GM12878 (cell line): ENCODE data around the gene THADA. TPM values are rescaled to one million over a fixed set of nuclear protein-coding genes. Genes with fewer than 3 reads are reported as not detected.

Experiments used
- ATAC-seq: fragments of 200-7000 bp; cut with Tn5 transposase; 3 replicates; pipeline ENCODE4 v1.9.1; 2020; ENCODE audit warnings: mild to moderate bottlenecking, moderate library complexity
- BruUV-seq: library from RNA; stranded (reverse); fragments of 400-500 nt; replicated peaks from 2 replicates; lab custom pipeline; 2021; lab: Mats Ljungman, UMichigan
- CTCF ChIA-PET: fragments of 300-600 bp; sonication (Branson Sonifier 250); formaldehyde crosslinking; extraction: SDS; loops from one replicate; lab custom pipeline; 2021; ENCODE audit warnings: inconsistent platforms; lab: Yijun Ruan, JAX
- POLR2A ChIA-PET: fragments of 350-600 bp; formaldehyde crosslinking; extraction: SDS; loops from one replicate; lab custom pipeline; 2021; ENCODE audit warnings: inconsistent platforms; lab: Charles Lee
- RAD21 ChIA-PET: fragments of 300-600 bp; sonication (Branson Sonifier 250); formaldehyde crosslinking; loops from one replicate; lab custom pipeline; 2023; ENCODE audit warnings: antibody characterized with exemption; ENCODE audit not compliant: unreplicated experiment; lab: Charles Lee
- SMC1A ChIA-PET: fragments of 300-600 bp; sonication (Branson Sonifier 250); formaldehyde crosslinking; loops from one replicate; lab custom pipeline; 2023; ENCODE audit not compliant: unreplicated experiment, uncharacterized antibody; lab: Charles Lee
- DNase-seq: peaks from one replicate; pipeline ENCODE4 v3.0.0-alpha.2; 2011; ENCODE audit warnings: low read depth, low spot score
- FAIRE-seq: peaks from 3 replicates; lab custom pipeline; 2011; peaks lifted over from hg19 to GRCh38; lab: Jason Lieb, UNC
- H2AFZ ChIP-seq: 2 replicates; pipeline ENCODE4 v1.6.0; 2011; ENCODE audit warnings: low read depth, low read length, control low read depth; ENCODE audit not compliant: control insufficient read depth
- H3K27ac ChIP-seq: 2 replicates; pipeline ENCODE4 v1.5.1; 2011; ENCODE audit warnings: control low read depth; ENCODE audit not compliant: control insufficient read depth, insufficient read depth
- H3K27me3 ChIP-seq, 2 experiments: replicated peaks in 1 of 2; 2 replicates each; pipeline versions ENCODE4 v1.6.0 to v1.6.1; 2011; ENCODE audit warnings: low read length in 1 of 2; ENCODE audit not compliant: control insufficient read depth in 2 of 2, insufficient read depth in 2 of 2
- H3K36me3 ChIP-seq, 2 experiments: 2 replicates each; pipeline ENCODE4 v1.5.1; 2011; ENCODE audit warnings: low read length in 1 of 2; ENCODE audit not compliant: control insufficient read depth in 2 of 2, insufficient read depth in 2 of 2
- H3K4me1 ChIP-seq: 2 replicates; pipeline ENCODE4 v1.6.1; 2011; ENCODE audit warnings: mild to moderate bottlenecking, low read length, moderate library complexity, mixed read lengths; ENCODE audit not compliant: control insufficient read depth, insufficient read depth
- H3K4me2 ChIP-seq: 2 replicates; pipeline ENCODE4 v1.6.0; 2011; ENCODE audit warnings: control low read depth; ENCODE audit not compliant: control insufficient read depth, insufficient read depth
- H3K4me3 ChIP-seq: fragments of 200-600 bp; sonication (generic); 2 replicates; pipeline ENCODE4 v1.5.1; 2016
- H3K79me2 ChIP-seq: 2 replicates; pipeline ENCODE4 v1.6.0; 2011; ENCODE audit warnings: low read length; ENCODE audit not compliant: control insufficient read depth, insufficient read depth
- H3K9ac ChIP-seq: 2 replicates; pipeline ENCODE4 v1.8.0; 2011; ENCODE audit warnings: low read length, control low read depth, mixed read lengths; ENCODE audit not compliant: control insufficient read depth, insufficient read depth
- H3K9me3 ChIP-seq: replicated peaks from 3 replicates; pipeline ENCODE4 v1.5.1; 2011; ENCODE audit warnings: mild to moderate bottlenecking, low read length; ENCODE audit not compliant: control insufficient read depth, insufficient read depth
- H4K20me1 ChIP-seq: 2 replicates; pipeline ENCODE4 v1.6.0; 2011; ENCODE audit not compliant: control insufficient read depth, insufficient read depth
- CHD4 ChIP-seq: fragments of 200-600 bp; sonication (generic); IDR thresholded peaks from 2 replicates; pipeline ENCODE4 v1.6.1; 2016; ENCODE audit warnings: mild to moderate bottlenecking
- FOXM1 ChIP-seq: IDR thresholded peaks from 2 replicates; pipeline ENCODE4 v1.6.1; 2012; ENCODE audit warnings: low read depth, mild to moderate bottlenecking, inconsistent platforms, low read length, moderate library complexity
- HCFC1 ChIP-seq: fragments of 150-350 bp; IDR thresholded peaks from 2 replicates; pipeline ENCODE4 v1.6.1; 2014; ENCODE audit warnings: low read length
- HDGF ChIP-seq: fragments of 450-650 bp; IDR thresholded peaks from 2 replicates; pipeline ENCODE4 v1.6.1; 2016; ENCODE audit warnings: antibody characterized with exemption
- IKZF1 ChIP-seq: fragments of 450-650 bp; conservative IDR thresholded peaks from 2 replicates; pipeline ENCODE4 v1.6.1; 2017; ENCODE audit warnings: antibody characterized with exemption, mild to moderate bottlenecking
- IRF4 ChIP-seq: IDR thresholded peaks from 2 replicates; pipeline ENCODE4 v1.6.1; 2011; ENCODE audit warnings: low read depth, low read length
- NBN ChIP-seq: fragments of 450-650 bp; IDR thresholded peaks from 2 replicates; pipeline ENCODE4 v1.6.1; 2016
- PAX5 ChIP-seq: IDR thresholded peaks from 2 replicates; pipeline ENCODE4 v1.6.1; 2011; ENCODE audit warnings: low read depth, low read length, borderline replicate concordance
- PAX8 ChIP-seq: fragments of 450-650 bp; IDR thresholded peaks from 2 replicates; pipeline ENCODE4 v1.6.1; 2017; ENCODE audit warnings: mild to moderate bottlenecking, moderate library complexity
- POU2F2 ChIP-seq: IDR thresholded peaks from 3 replicates; pipeline ENCODE4 v1.6.1; 2011; ENCODE audit warnings: low read depth, mild to moderate bottlenecking, low read length, borderline replicate concordance
- RAD51 ChIP-seq: fragments of 450-650 bp; IDR thresholded peaks from 2 replicates; pipeline ENCODE4 v1.6.1; 2016; ENCODE audit warnings: moderate library complexity, mild to moderate bottlenecking, inconsistent platforms
- SMC3 ChIP-seq: IDR thresholded peaks from 2 replicates; pipeline ENCODE4 v1.6.1; 2011; ENCODE audit warnings: low read length, improper control_type of control experiment, borderline replicate concordance
- SPI1 ChIP-seq: IDR thresholded peaks from 2 replicates; pipeline ENCODE4 v1.6.1; 2011; ENCODE audit warnings: low read depth, mild to moderate bottlenecking, low read length, moderate library complexity, borderline replicate concordance; ENCODE audit not compliant: insufficient read depth
- STAT1 ChIP-seq: fragments of 450-650 bp; conservative IDR thresholded peaks from 2 replicates; pipeline ENCODE4 v1.6.1; 2014; ENCODE audit warnings: antibody characterized with exemption, mild to moderate bottlenecking
- STAT3 ChIP-seq: IDR thresholded peaks from 2 replicates; pipeline ENCODE4 v1.6.1; 2011; ENCODE audit warnings: low read depth, low read length, improper control_type of control experiment
- ZNF217 ChIP-seq: fragments of 450-650 bp; IDR thresholded peaks from 2 replicates; pipeline ENCODE4 v1.6.1; 2017; ENCODE audit warnings: antibody characterized with exemption, mild to moderate bottlenecking
- WGBS: methylation state at CpG from one replicate; pipeline ENCODE4 v1.1.6; 2016; ENCODE audit warnings: low lambda C conversion rate; ENCODE audit not compliant: insufficient replicate concordance, insufficient coverage; ENCODE audit errors: missing lambda C conversion rate; 5-methylcytosine and 5-hydroxymethylcytosine counted together
- in situ Hi-C: fragments of 300-500 bp; cut with MboI; formaldehyde crosslinking; loops from 9 replicates; pipeline ENCODE4 v1.14.3; 2018; ENCODE audit warnings: mixed read lengths
- intact Hi-C: fragments of 100-400 bp; cut with micrococcal nuclease; formaldehyde crosslinking; loops from one replicate; pipeline ENCODE4 v1.14.2; 2022; ENCODE audit not compliant: unreplicated experiment
- polyA plus RNA-seq, 11 experiments: library from polyadenylated mRNA; depleted of rRNA in 4 of 11; unstranded in 6 of 11; stranded (reverse) in 5 of 11; fragments of >200 nt; fragmentation: Nextera tagmentation in 4 of 11; fragmentation: Illumina TruSeq in 1 of 11; extraction: Ambion mirVana in 4 of 11; extraction: Trizol in 1 of 11; gene quantifications; 1 replicate in 1 of 11; 2 replicates in 10 of 11; pipeline versions ENCODE4 v1.2.1 to v1.2.3, GENCODE V29; 2011 to 2016; ENCODE audit warnings: inconsistent platforms in 2 of 11, missing spikeins in 2 of 11, low read depth in 1 of 11
- total RNA-seq, 4 experiments: library from RNA; depleted of rRNA in 3 of 4; stranded (reverse); fragments of >200 nt in 3 of 4; fragmentation: Illumina TruSeq in 1 of 4; extraction: Trizol in 1 of 4; gene quantifications; 2 replicates each; pipeline versions ENCODE4 v1.2.1 to v1.2.3, GENCODE V29; 2013 to 2021
- TF ChIP-seq, protein P1 (sequence below): fragments of 450-650 bp; IDR thresholded peaks from 2 replicates; pipeline ENCODE4 v1.6.1; 2018; ENCODE audit warnings: mild to moderate bottlenecking, low read depth, moderate library complexity; ENCODE audit not compliant: partially characterized antibody
- TF ChIP-seq, protein P2 (sequence below): fragments of 450-650 bp; IDR thresholded peaks from 2 replicates; pipeline ENCODE4 v1.6.1; 2017; ENCODE audit warnings: mild to moderate bottlenecking
- TF ChIP-seq, protein P3 (sequence below): fragments of 450-650 bp; IDR thresholded peaks from 2 replicates; pipeline ENCODE4 v1.6.1; 2016; ENCODE audit warnings: mild to moderate bottlenecking

THADA gene
- total and polyA plus RNA-seq, 10 of the 15 experiments (the other 5 are each of a cell fraction or from before 2014, with no cell fraction given): 14.6 to 33.2 (median 23.2) TPM

DNA sequence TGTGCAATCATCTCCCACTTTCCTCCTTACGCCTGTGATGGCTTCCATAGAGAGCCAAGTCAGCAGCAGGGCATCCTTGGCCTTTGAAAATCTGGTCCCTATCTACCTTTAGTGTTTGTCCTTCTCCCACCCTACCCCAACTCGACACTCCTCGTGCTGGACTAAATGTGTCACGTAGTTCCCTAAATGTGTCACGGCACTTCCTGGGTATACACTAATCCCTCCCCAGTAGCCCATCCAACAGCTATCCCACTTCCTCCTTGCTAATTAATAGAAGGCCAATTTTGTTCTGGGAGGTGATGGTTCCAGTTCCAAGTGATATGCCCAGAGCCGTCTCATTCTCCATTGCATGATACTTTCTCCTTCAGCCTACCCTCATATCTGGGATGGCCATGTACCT lies 332.9 kb downstream of the THADA start:
- no peaks in the 10 kb centered on the region for H3K4me1 ChIP-seq
- H4K20me1 ChIP-seq: no peaks in the 10 kb centered on the region
- RAD21 ChIA-PET: interaction anchor here (0.6 kb wide), 1 partner anchor 290 kb away, joined by 3 read pairs; no protein-coding TSS in a partner anchor
- POLR2A ChIA-PET: no interaction called here
- no peak for TF ChIP-seq HCFC1
- TF ChIP-seq, protein P1, sequence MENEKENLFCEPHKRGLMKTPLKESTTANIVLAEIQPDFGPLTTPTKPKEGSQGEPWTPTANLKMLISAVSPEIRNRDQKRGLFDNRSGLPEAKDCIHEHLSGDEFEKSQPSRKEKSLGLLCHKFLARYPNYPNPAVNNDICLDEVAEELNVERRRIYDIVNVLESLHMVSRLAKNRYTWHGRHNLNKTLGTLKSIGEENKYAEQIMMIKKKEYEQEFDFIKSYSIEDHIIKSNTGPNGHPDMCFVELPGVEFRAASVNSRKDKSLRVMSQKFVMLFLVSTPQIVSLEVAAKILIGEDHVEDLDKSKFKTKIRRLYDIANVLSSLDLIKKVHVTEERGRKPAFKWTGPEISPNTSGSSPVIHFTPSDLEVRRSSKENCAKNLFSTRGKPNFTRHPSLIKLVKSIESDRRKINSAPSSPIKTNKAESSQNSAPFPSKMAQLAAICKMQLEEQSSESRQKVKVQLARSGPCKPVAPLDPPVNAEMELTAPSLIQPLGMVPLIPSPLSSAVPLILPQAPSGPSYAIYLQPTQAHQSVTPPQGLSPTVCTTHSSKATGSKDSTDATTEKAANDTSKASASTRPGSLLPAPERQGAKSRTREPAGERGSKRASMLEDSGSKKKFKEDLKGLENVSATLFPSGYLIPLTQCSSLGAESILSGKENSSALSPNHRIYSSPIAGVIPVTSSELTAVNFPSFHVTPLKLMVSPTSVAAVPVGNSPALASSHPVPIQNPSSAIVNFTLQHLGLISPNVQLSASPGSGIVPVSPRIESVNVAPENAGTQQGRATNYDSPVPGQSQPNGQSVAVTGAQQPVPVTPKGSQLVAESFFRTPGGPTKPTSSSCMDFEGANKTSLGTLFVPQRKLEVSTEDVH: no peak
- no peak for TF ChIP-seq SMC3
- TF ChIP-seq, protein P2, sequence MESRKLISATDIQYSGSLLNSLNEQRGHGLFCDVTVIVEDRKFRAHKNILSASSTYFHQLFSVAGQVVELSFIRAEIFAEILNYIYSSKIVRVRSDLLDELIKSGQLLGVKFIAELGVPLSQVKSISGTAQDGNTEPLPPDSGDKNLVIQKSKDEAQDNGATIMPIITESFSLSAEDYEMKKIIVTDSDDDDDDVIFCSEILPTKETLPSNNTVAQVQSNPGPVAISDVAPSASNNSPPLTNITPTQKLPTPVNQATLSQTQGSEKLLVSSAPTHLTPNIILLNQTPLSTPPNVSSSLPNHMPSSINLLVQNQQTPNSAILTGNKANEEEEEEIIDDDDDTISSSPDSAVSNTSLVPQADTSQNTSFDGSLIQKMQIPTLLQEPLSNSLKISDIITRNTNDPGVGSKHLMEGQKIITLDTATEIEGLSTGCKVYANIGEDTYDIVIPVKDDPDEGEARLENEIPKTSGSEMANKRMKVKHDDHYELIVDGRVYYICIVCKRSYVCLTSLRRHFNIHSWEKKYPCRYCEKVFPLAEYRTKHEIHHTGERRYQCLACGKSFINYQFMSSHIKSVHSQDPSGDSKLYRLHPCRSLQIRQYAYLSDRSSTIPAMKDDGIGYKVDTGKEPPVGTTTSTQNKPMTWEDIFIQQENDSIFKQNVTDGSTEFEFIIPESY: no peak
- TF ChIP-seq POU2F2: no peak
- no peak for TF ChIP-seq PAX8
- TF ChIP-seq PAX5: no peak
- no peak for TF ChIP-seq NBN
- no peak for TF ChIP-seq STAT3
- no peak for TF ChIP-seq IRF4
- no peak for TF ChIP-seq CHD4
- no peak for TF ChIP-seq STAT1
- no peak for TF ChIP-seq IKZF1
- TF ChIP-seq, protein P3, sequence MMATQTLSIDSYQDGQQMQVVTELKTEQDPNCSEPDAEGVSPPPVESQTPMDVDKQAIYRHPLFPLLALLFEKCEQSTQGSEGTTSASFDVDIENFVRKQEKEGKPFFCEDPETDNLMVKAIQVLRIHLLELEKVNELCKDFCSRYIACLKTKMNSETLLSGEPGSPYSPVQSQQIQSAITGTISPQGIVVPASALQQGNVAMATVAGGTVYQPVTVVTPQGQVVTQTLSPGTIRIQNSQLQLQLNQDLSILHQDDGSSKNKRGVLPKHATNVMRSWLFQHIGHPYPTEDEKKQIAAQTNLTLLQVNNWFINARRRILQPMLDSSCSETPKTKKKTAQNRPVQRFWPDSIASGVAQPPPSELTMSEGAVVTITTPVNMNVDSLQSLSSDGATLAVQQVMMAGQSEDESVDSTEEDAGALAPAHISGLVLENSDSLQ: no peak
- no peak for TF ChIP-seq HDGF
- TF ChIP-seq FOXM1: no peak
- no peak for TF ChIP-seq ZNF217
- no peak for TF ChIP-seq RAD51
- TF ChIP-seq SPI1: no peak
- SMC1A ChIA-PET: interaction anchor here (0.6 kb wide), 1 partner anchor 305 kb away, joined by 3 read pairs; no protein-coding TSS in a partner anchor
- no peak overlapping the region for H3K9ac ChIP-seq
- CTCF ChIA-PET: interaction anchor here (0.6 to 2.6 kb wide), 2 partner anchors 34 to 221 kb away, joined by 3 to 7 read pairs; no protein-coding TSS in a partner anchor
- WGBS: 100% methylated on average over 6 of the region's 6 CpGs
- no peak overlapping the region for H3K27ac ChIP-seq
- no peaks in the 10 kb centered on the region for H3K79me2 ChIP-seq
- FAIRE-seq (no peak), ATAC-seq (no peak), DNase-seq (no peak)
- no peak overlapping the region for H3K4me3 ChIP-seq
- no peaks in the 10 kb centered on the region for H3K9me3 ChIP-seq
- no TSS peak for BruUV-seq
- in situ Hi-C loops: no loop called here
- H2AFZ ChIP-seq: no peak overlapping the region
- intact Hi-C loops: no loop called here
- no peaks in the 10 kb centered on the region for H3K27me3 ChIP-seq
- H3K36me3 ChIP-seq: peaks cover 0 to 4% of the 10 kb centered on the region in 2 experiments; a peak in 2 of 4 replicates
- H3K4me2 ChIP-seq: no peak overlapping the region
